UCSD-AML1 (cell line): ENCODE data around the gene ARHGAP4.

Experiments used
- DNase-seq: peaks from one replicate; lab custom pipeline; 2025; ENCODE audit not compliant: unreplicated experiment; lab: John Stamatoyannopoulos, UW

ARHGAP4 gene

GRCh38 chrX:153908219-153908860 lies 17.7 kb downstream of the ARHGAP4 start:
- DNase-seq: no peak

GRCh38 chrX:153907456-153907855 lies 18.6 kb downstream of the ARHGAP4 start:
- DNase-seq: no peak

- no peak for DNase-seq
Observed at GRCh38 chrX:153906126-153906917, 19.7 kb downstream of the ARHGAP4 start.

GRCh38 chrX:153905481-153906095 lies 20.5 kb downstream of the ARHGAP4 start:
- no peak for DNase-seq

GRCh38 chrX:153903991-153904957 lies 21.8 kb downstream of the ARHGAP4 start, which contains the start of gene AVPR2:
Gene AVPR2 (plus strand): TSS chrX:153904673. CDS start chrX:153905146, 473 bp downstream.
- DNase-seq: peak; percentile 65

- no peak for DNase-seq
Observed at GRCh38 chrX:153903238-153903980, 22.7 kb downstream of the ARHGAP4 start.

- no peak for DNase-seq
Observed at GRCh38 chrX:153902385-153902784, 23.7 kb downstream of the ARHGAP4 start.

GRCh38 chrX:153901753-153902140 lies 24.3 kb downstream of the ARHGAP4 start:
- DNase-seq: no peak

- peak; percentile 46 for DNase-seq
Observed at GRCh38 chrX:153900831-153901752, 25.0 kb downstream of the ARHGAP4 start.

- no peak for DNase-seq
Observed at GRCh38 chrX:153897899-153898298, 28.2 kb downstream of the ARHGAP4 start.

- no peak for DNase-seq
Observed at GRCh38 chrX:153889123-153889522, 36.9 kb downstream of the ARHGAP4 start.

GRCh38 chrX:153888344-153888743 lies 37.7 kb downstream of the ARHGAP4 start:
- no peak for DNase-seq

GRCh38 chrX:153887385-153887784 lies 38.7 kb downstream of the ARHGAP4 start:
- no peak for DNase-seq

- DNase-seq: no peak
Observed at GRCh38 chrX:153886915-153887314, 39.1 kb downstream of the ARHGAP4 start.

GRCh38 chrX:153885968-153886903 lies 39.8 kb downstream of the ARHGAP4 start, which contains the start of gene L1CAM:
Gene L1CAM (minus strand): TSS chrX:153886173. CDS start chrX:153875836, 10,337 bp downstream.
- no peak for DNase-seq

- DNase-seq: no peak
Observed at GRCh38 chrX:153885208-153885787, 40.8 kb downstream of the ARHGAP4 start.

GRCh38 chrX:153884590-153884989 lies 41.5 kb downstream of the ARHGAP4 start:
- DNase-seq: no peak
